Fibroblast of lung (primary cell): ENCODE results near the gene EMC7.

ENCODE experiments used
- EZH2 ChIP-seq: IDR thresholded peaks from 2 replicates; pipeline ENCODE4 v1.5.1; 2012; ENCODE audit warnings: low read length, control low read depth, mild to moderate bottlenecking; ENCODE audit errors: missing control alignments
- TF ChIP-seq, protein P1 (sequence below), 2 donors: IDR thresholded peaks in 1 of 2; conservative IDR thresholded peaks in 1 of 2; 1 replicate in 1 of 2; 2 replicates in 1 of 2; pipeline ENCODE4 v1.5.1; 2011 to 2012; ENCODE audit warnings: low read length in 2 of 2, control low read depth in 1 of 2, inconsistent platforms in 1 of 2, low read depth in 1 of 2, mild to moderate bottlenecking in 1 of 2

DNA sequence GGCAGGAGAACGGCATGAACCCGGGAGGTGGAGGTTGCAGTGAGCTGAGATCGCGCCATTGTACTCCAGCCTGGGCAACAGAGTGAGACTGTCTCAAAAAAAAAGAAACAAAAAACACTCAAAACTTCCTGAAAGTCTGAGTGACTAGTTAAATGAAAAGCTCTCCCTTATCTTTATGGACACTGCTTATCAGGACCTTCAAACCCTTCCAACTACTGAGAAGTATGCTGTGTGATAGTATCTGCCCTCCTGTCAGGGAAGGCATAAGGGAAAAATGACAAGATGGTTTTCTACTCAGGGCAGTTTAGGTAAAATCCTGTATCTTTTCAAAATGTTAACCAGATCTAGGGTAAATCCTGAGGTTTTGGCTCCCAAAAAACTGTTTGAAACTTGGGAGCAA, 21.8 kb downstream of the EMC7 start:
- TF ChIP-seq, protein P1, sequence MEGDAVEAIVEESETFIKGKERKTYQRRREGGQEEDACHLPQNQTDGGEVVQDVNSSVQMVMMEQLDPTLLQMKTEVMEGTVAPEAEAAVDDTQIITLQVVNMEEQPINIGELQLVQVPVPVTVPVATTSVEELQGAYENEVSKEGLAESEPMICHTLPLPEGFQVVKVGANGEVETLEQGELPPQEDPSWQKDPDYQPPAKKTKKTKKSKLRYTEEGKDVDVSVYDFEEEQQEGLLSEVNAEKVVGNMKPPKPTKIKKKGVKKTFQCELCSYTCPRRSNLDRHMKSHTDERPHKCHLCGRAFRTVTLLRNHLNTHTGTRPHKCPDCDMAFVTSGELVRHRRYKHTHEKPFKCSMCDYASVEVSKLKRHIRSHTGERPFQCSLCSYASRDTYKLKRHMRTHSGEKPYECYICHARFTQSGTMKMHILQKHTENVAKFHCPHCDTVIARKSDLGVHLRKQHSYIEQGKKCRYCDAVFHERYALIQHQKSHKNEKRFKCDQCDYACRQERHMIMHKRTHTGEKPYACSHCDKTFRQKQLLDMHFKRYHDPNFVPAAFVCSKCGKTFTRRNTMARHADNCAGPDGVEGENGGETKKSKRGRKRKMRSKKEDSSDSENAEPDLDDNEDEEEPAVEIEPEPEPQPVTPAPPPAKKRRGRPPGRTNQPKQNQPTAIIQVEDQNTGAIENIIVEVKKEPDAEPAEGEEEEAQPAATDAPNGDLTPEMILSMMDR (conservative IDR thresholded peaks at IDR 0.05 in 1 of 2, IDR thresholded peaks at IDR 0.05 in 1 of 2; ENCODE audit: low read depth in 1 of 2, low read length in 2 of 2), result no peak
- TF ChIP-seq EZH2, result no peak
